ENCODE results near the gene PNO1.

The PNO1 gene

GRCh38 chr2:68218343-68218901 is 60.7 kb downstream of the PNO1 start:
- Histone ChIP-seq H3K4me3 (ENCODE audit: low read depth, low read length) (no peak overlapping the region), H3K4me1 (ENCODE audit: control insufficient read depth, insufficient read depth, low read length) (peaks cover 17% of the 10 kb centered on the region), H3K36me3 (ENCODE audit: control insufficient read depth in 2 of 2, insufficient read depth in 1 of 2, low read length in 2 of 2) (peaks cover 0 to 3% of the 10 kb centered on the region in 2 experiments; a peak in 1 of 3 replicates), H3K9me3 (ENCODE audit: control insufficient read depth, insufficient read depth, low read depth, low read length) (no peaks in the 10 kb centered on the region), H3K27ac (ENCODE audit: extremely low read depth, low read depth, low read length) (no peak overlapping the region)
- ChIA-PET CTCF (interaction anchor here (0.7 to 2.5 kb wide), 3 partner anchors 12 to 32 kb away, joined by 3 to 5 read pairs (median 4); no protein-coding TSS in a partner anchor), POLR2A (no interaction called here)
- TF ChIP-seq ZNF610 (tag by site-specific recombination; IDR thresholded peaks at IDR 0.05; ENCODE audit: borderline replicate concordance): no peak
- TF ChIP-seq ZBTB48 (tag by site-specific recombination; IDR thresholded peaks at IDR 0.05): no peak
- no peak for TF ChIP-seq EGR2 (tag by site-specific recombination; IDR thresholded peaks at IDR 0.05; ENCODE audit: low read depth)
- TF ChIP-seq ZNF561 (tag by site-specific recombination; IDR thresholded peaks at IDR 0.05; ENCODE audit: borderline replicate concordance): no peak
- no peak for TF ChIP-seq ZNF624 (tag by site-specific recombination; IDR thresholded peaks at IDR 0.05)
- no peak for TF ChIP-seq ZNF140 (tag by site-specific recombination; IDR thresholded peaks at IDR 0.05)

- Histone ChIP-seq H3K4me1 (ENCODE audit: control insufficient read depth, insufficient read depth, low read length) (0 out of 2 replicates have a peak, but pooled peaks cover 2% of the 10 kb centered on the region), H3K9me3 (ENCODE audit: control insufficient read depth, insufficient read depth, low read depth, low read length) (no peaks in the 10 kb centered on the region), H3K27ac (ENCODE audit: extremely low read depth, low read depth, low read length) (no peak overlapping the region), H3K36me3 (ENCODE audit: control insufficient read depth in 2 of 2, insufficient read depth in 1 of 2, low read length in 2 of 2) (no peaks in the 10 kb centered on the region), H3K4me3 (ENCODE audit: low read depth, low read length) (no peak overlapping the region)
- ChIA-PET CTCF (interaction anchor here (0.6 to 0.8 kb wide), 2 partner anchors 27 to 136 kb away, joined by 3 read pairs; no protein-coding TSS in a partner anchor), POLR2A (no interaction called here)
- TF ChIP-seq OVOL3 (tag by site-specific recombination; IDR thresholded peaks at IDR 0.05): no peak
- no peak for TF ChIP-seq ZNF585B (tag by site-specific recombination; IDR thresholded peaks at IDR 0.05)
- TF ChIP-seq ZNF549 (tag by site-specific recombination; IDR thresholded peaks at IDR 0.05): no peak
- TF ChIP-seq KLF9 (tag by site-specific recombination; IDR thresholded peaks at IDR 0.05; ENCODE audit: low read depth): no peak
Measured at GRCh38 chr2:68222287-68222686, 64.6 kb downstream of the PNO1 start.

- ChIA-PET POLR2A (no interaction called here), CTCF (interaction anchor here (0.8 to 1.7 kb wide), 4 partner anchors 7 to 48 kb away, joined by 3 to 11 read pairs (median 4); no protein-coding TSS in a partner anchor)
- TF ChIP-seq ZNF391 (tag by site-specific recombination; IDR thresholded peaks at IDR 0.05; ENCODE audit: borderline replicate concordance, low read depth) (no peak), SP7 (tag by site-specific recombination; IDR thresholded peaks at IDR 0.05) (no peak), PRDM6 (tag by site-specific recombination; IDR thresholded peaks at IDR 0.05) (peak; percentile 12; the same call in 1 of the 2 replicates), ZNF596 (tag by site-specific recombination; IDR thresholded peaks at IDR 0.05) (no peak), MYNN (tag by site-specific recombination; IDR thresholded peaks at IDR 0.05; ENCODE audit: borderline replicate concordance) (no peak)
- no peak overlapping the region for H3K4me3 ChIP-seq (ENCODE audit: low read depth, low read length)
- no peak overlapping the region for H3K27ac ChIP-seq (ENCODE audit: extremely low read depth, low read depth, low read length)
- H3K36me3 ChIP-seq (ENCODE audit: control insufficient read depth in 2 of 2, insufficient read depth in 1 of 2, low read length in 2 of 2): no peaks in the 10 kb centered on the region
- no peaks in the 10 kb centered on the region for H3K9me3 ChIP-seq (ENCODE audit: control insufficient read depth, insufficient read depth, low read depth, low read length)
- peaks cover 3% of the 10 kb centered on the region; the same call in 1 of the 2 replicates for H3K4me1 ChIP-seq (ENCODE audit: control insufficient read depth, insufficient read depth, low read length)
Measured at GRCh38 chr2:68223419-68223818, 65.7 kb downstream of the PNO1 start.

- no peak overlapping the region for H3K27ac ChIP-seq (ENCODE audit: extremely low read depth, low read depth, low read length)
- H3K4me3 ChIP-seq (ENCODE audit: low read depth, low read length): no peak overlapping the region
- ChIA-PET POLR2A (no interaction called here), CTCF (interaction anchor here (0.6 to 2.0 kb wide), 12 partner anchors 9 to 216 kb away, joined by 3 to 16 read pairs (median 3); no protein-coding TSS in a partner anchor)
- peaks cover 3% of the 10 kb centered on the region; the same call in 1 of the 2 replicates for H3K4me1 ChIP-seq (ENCODE audit: control insufficient read depth, insufficient read depth, low read length)
- H3K36me3 ChIP-seq (ENCODE audit: control insufficient read depth in 2 of 2, insufficient read depth in 1 of 2, low read length in 2 of 2): no peaks in the 10 kb centered on the region
- no peaks in the 10 kb centered on the region for H3K9me3 ChIP-seq (ENCODE audit: control insufficient read depth, insufficient read depth, low read depth, low read length)
- TF ChIP-seq ZNF521 (tag by site-specific recombination; IDR thresholded peaks at IDR 0.05) (no peak), ZNF449 (tag by site-specific recombination; IDR thresholded peaks at IDR 0.05) (no peak), ZNF362 (tag by site-specific recombination; IDR thresholded peaks at IDR 0.05) (no peak), ZNF324 (tag by site-specific recombination; IDR thresholded peaks at IDR 0.05) (no peak), ZNF48 (tag by site-specific recombination; IDR thresholded peaks at IDR 0.05) (no peak)
Measured at GRCh38 chr2:68225119-68225632, 67.5 kb downstream of the PNO1 start.
